Measurements from ENCODE around the gene PCYT1A. TPM values are rescaled to one million over a fixed set of nuclear protein-coding genes. Genes with fewer than 3 reads are reported as not detected.

The PCYT1A gene
- total RNA-seq, 1 experiment from 2014 or later = 91.2 TPM

DNA sequence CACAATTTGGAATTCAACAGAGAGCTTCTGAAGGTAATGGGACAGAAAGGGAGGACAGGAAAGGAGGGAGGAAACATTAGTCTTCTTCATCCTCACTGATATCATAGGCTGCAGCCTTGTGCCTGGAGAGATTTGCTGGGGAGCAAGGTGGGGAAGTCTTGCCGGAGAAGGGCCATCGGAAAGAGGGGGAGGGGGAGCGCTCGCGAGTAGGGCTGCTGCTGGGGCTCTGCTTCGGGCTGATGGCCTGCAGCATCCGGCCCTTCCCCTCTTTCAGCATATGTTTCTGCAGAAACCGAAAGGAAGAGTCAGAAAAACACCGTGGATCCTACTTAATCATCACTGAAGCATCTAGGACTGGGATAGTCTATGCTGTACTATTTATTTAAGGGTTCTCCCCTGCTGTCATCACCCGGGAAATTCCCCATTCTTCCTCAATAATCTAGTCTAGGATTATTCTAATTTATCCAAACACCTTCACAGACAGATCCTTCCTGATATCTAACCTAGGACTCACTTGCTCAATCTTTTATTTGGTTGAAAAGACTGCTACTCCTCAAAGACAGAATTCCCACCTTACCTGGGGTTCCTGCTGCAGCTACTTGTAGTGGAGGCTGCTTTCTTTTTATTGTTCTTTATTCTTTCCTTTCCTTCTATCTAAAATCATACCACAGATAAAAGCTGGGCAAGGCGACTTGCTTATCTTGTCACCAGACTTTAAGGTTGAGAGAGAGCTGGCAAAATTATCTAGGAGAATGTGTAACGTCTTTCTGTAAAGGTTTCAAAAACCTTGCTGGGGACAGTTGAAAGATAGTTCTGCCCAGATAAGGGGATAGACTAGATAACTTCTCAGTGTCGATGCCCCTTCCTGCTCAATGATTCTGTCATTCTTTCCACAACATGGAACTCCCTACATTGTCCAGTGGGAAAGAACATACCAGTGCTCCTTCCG lies 48.6 kb downstream of the PCYT1A start:
- POLR2A ChIA-PET (ENCODE audit: unreplicated experiment) = no interaction called here
- Histone ChIP-seq H3K9me3 (ENCODE audit: insufficient read depth, low read depth) (no peaks in the 10 kb centered on the region), H3K79me2 (ENCODE audit: low read depth) (no peaks in the 10 kb centered on the region), H3K27ac (no peak overlapping the region), H4K20me1 (ENCODE audit: insufficient read depth) (no peaks in the 10 kb centered on the region), H3K9me2 (ENCODE audit: insufficient read depth) (no peaks in the 10 kb centered on the region), H3K36me3 (ENCODE audit: low read depth) (peaks cover 21% of the 10 kb centered on the region), H3K4me2 (no peak overlapping the region), H3K4me1 (replicated peaks; ENCODE audit: insufficient read depth) (no peaks in the 10 kb centered on the region), H3K27me3 (ENCODE audit: insufficient read depth, low read depth) (no peaks in the 10 kb centered on the region), H3F3A (ENCODE audit: insufficient read depth, low read depth) (no peaks in the 10 kb centered on the region; the same call in 1 of the 2 replicates), H3K4me3 (no peak overlapping the region), H2AFZ (no peak overlapping the region)
- CTCF ChIA-PET = no interaction called here
- BruUV-seq (replicated peaks) = no TSS peak
- intact Hi-C loops (cut with micrococcal nuclease; ENCODE audit: unreplicated experiment) = no loop called here
- no peak for DNase-seq
- TF ChIP-seq CTCF (conservative IDR thresholded peaks at IDR 0.05) = no peak
- no peak for TF ChIP-seq EZH2 (IDR thresholded peaks at IDR 0.05; ENCODE audit: low read depth)

DNA sequence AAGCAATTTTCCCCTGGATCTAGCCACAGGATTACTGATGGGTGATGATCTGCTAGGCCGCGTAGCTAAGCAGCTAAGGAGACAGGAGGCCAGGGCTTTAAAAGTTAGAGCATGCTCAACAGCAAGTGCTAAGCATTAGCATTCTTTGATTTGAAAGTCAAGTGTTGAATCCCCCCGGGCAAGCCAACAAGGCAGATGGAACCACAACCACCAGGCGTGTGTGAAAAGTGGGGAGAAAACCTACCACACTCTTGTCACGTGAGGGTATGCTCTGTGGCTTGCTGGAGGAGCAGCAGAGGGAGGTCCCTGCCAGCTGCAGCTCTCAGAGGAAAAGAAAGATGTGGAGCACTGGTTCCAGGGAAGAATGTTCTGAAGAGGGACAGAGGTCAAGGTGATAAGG lies 50.3 kb downstream of the PCYT1A start:
- BruUV-seq (replicated peaks) = no TSS peak
- H3F3A ChIP-seq (ENCODE audit: insufficient read depth, low read depth) = no peaks in the 10 kb centered on the region; the same call in 1 of the 2 replicates
- H3K4me2 ChIP-seq = no peak overlapping the region
- POLR2A ChIA-PET (ENCODE audit: unreplicated experiment) = no interaction called here
- no peaks in the 10 kb centered on the region for H3K9me3 ChIP-seq (ENCODE audit: insufficient read depth, low read depth)
- no peaks in the 10 kb centered on the region for H3K4me1 ChIP-seq (replicated peaks; ENCODE audit: insufficient read depth)
- H2AFZ ChIP-seq = no peak overlapping the region
- no peaks in the 10 kb centered on the region for H4K20me1 ChIP-seq (ENCODE audit: insufficient read depth)
- no peak overlapping the region for H3K27ac ChIP-seq
- H3K4me3 ChIP-seq = no peak overlapping the region
- H3K36me3 ChIP-seq (ENCODE audit: low read depth) = peaks cover 18% of the 10 kb centered on the region
- no peak for TF ChIP-seq EZH2 (IDR thresholded peaks at IDR 0.05; ENCODE audit: low read depth)
- no peak for TF ChIP-seq CTCF (conservative IDR thresholded peaks at IDR 0.05)
- H3K27me3 ChIP-seq (ENCODE audit: insufficient read depth, low read depth) = no peaks in the 10 kb centered on the region
- no peak for DNase-seq
- no peaks in the 10 kb centered on the region for H3K9me2 ChIP-seq (ENCODE audit: insufficient read depth)
- intact Hi-C loops (cut with micrococcal nuclease; ENCODE audit: unreplicated experiment) = no loop called here
- no peaks in the 10 kb centered on the region for H3K79me2 ChIP-seq (ENCODE audit: low read depth)
- CTCF ChIA-PET = no interaction called here

DNA sequence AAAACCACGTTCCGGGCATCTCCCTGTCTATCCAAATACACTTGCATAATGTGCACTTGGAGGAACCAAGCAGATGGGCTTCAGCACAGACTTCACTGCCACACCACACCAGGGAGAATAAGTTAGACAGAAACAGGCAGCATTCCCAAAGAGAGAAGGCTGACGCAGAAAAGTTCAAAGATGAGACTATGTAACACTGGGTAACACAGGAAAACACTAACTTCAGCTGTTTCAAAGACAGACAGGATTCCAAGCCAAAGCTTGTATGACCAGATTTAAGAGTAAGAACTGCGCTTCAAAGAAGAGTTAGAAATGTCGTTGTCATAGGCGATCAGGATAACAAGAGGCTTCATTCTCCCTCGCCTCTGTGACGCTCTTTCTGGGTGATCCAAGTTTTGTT lies 51.3 kb downstream of the PCYT1A start:
- no peaks in the 10 kb centered on the region for H3K9me2 ChIP-seq (ENCODE audit: insufficient read depth)
- no peaks in the 10 kb centered on the region for H3K79me2 ChIP-seq (ENCODE audit: low read depth)
- H2AFZ ChIP-seq = no peak overlapping the region
- no peaks in the 10 kb centered on the region for H4K20me1 ChIP-seq (ENCODE audit: insufficient read depth)
- no TSS peak for BruUV-seq (replicated peaks)
- TF ChIP-seq EZH2 (IDR thresholded peaks at IDR 0.05; ENCODE audit: low read depth) = no peak
- POLR2A ChIA-PET (ENCODE audit: unreplicated experiment) = interaction anchor here (0.7 kb wide), 1 partner anchor 973 kb away, joined by 8 read pairs; no protein-coding TSS in a partner anchor
- peaks cover 8% of the 10 kb centered on the region for H3K36me3 ChIP-seq (ENCODE audit: low read depth)
- no peak for DNase-seq
- CTCF ChIA-PET = interaction anchor here (0.6 kb wide), 1 partner anchor 31 kb away, joined by 3 read pairs; no protein-coding TSS in a partner anchor
- H3K4me1 ChIP-seq (replicated peaks; ENCODE audit: insufficient read depth) = no peaks in the 10 kb centered on the region
- intact Hi-C loops (cut with micrococcal nuclease; ENCODE audit: unreplicated experiment) = no loop called here
- no peak overlapping the region for H3K4me3 ChIP-seq
- no peak overlapping the region for H3K4me2 ChIP-seq
- no peaks in the 10 kb centered on the region for H3K27me3 ChIP-seq (ENCODE audit: insufficient read depth, low read depth)
- H3K9me3 ChIP-seq (ENCODE audit: insufficient read depth, low read depth) = no peaks in the 10 kb centered on the region
- H3F3A ChIP-seq (ENCODE audit: insufficient read depth, low read depth) = no peaks in the 10 kb centered on the region; the same call in 1 of the 2 replicates
- H3K27ac ChIP-seq = no peak overlapping the region
